Mesendoderm (in vitro differentiated cells): Measurements from ENCODE around the gene ADAMTS14.

Experiments used
- DNase-seq: peaks from one replicate; pipeline ENCODE4 v3.0.0; 2013
- H2AK5ac ChIP-seq: 2 replicates; pipeline ENCODE4 v1.6.1; 2013; ENCODE audit warnings: low read length, inconsistent platforms
- H2BK120ac ChIP-seq: 2 replicates; pipeline ENCODE4 v1.6.1; 2013; ENCODE audit warnings: low read depth, mild to moderate bottlenecking, low read length, moderate library complexity, mixed read lengths
- H2BK15ac ChIP-seq: replicated peaks from 2 replicates; pipeline ENCODE4 v1.6.1; 2013; ENCODE audit warnings: low read depth, mild to moderate bottlenecking, moderate library complexity
- H2BK5ac ChIP-seq: 2 replicates; pipeline ENCODE4 v1.6.1; 2013; ENCODE audit warnings: low read length, inconsistent platforms
- H3K18ac ChIP-seq: 2 replicates; pipeline ENCODE4 v1.6.1; 2013; ENCODE audit warnings: mild to moderate bottlenecking, low read length, mixed read lengths
- H3K23ac ChIP-seq: one replicate; pipeline ENCODE4 v1.6.1; 2013; ENCODE audit warnings: low read length
- H3K27ac ChIP-seq: 2 replicates; pipeline ENCODE4 v1.5.1; 2013; ENCODE audit warnings: low read depth, mild to moderate bottlenecking, inconsistent platforms, low read length, moderate library complexity
- H3K27me3 ChIP-seq: 2 replicates; pipeline ENCODE4 v1.6.1; 2013; ENCODE audit warnings: low read length, control low read depth, mild to moderate bottlenecking, inconsistent platforms; ENCODE audit not compliant: insufficient read depth, poor library complexity
- H3K36me3 ChIP-seq: 2 replicates; pipeline ENCODE4 v1.6.1; 2013; ENCODE audit warnings: low read length, inconsistent platforms; ENCODE audit not compliant: control insufficient read depth, insufficient read depth
- H3K4ac ChIP-seq: one replicate; pipeline ENCODE4 v1.6.1; 2013; ENCODE audit warnings: low read depth, mild to moderate bottlenecking, low read length, moderate library complexity
- H3K4me1 ChIP-seq: 2 replicates; pipeline ENCODE4 v1.6.1; 2013; ENCODE audit warnings: low read depth, low read length, inconsistent platforms; ENCODE audit not compliant: control insufficient read depth
- H3K4me2 ChIP-seq: 2 replicates; pipeline ENCODE4 v1.6.1; 2013; ENCODE audit warnings: low read length
- H3K4me3 ChIP-seq: 2 replicates; pipeline ENCODE4 v1.5.1; 2013; ENCODE audit warnings: mild to moderate bottlenecking, low read length
- H3K56ac ChIP-seq: one replicate; pipeline ENCODE4 v1.6.1; 2013; ENCODE audit warnings: low read length
- H3K79me1 ChIP-seq: 2 replicates; pipeline ENCODE4 v1.6.1; 2013; ENCODE audit warnings: low read length, inconsistent platforms
- H3K79me2 ChIP-seq: 2 replicates; pipeline ENCODE4 v1.6.1; 2013; ENCODE audit warnings: mild to moderate bottlenecking, low read length; ENCODE audit not compliant: control insufficient read depth, insufficient read depth
- H3K9ac ChIP-seq: 2 replicates; pipeline ENCODE4 v1.6.1; 2013; ENCODE audit warnings: low read length, inconsistent platforms
- H4K5ac ChIP-seq: one replicate; pipeline ENCODE4 v1.6.1; 2013; ENCODE audit warnings: low read length
- H4K8ac ChIP-seq: one replicate; pipeline ENCODE4 v1.6.1; 2013; ENCODE audit warnings: low read depth, mild to moderate bottlenecking, control low read depth, low read length, moderate library complexity
- WGBS: extraction: QIAGEN DNeasy Blood & Tissue Kit; methylation state at CpG from one replicate; pipeline ENCODE4 v1.1.7; 2013; ENCODE audit warnings: low lambda C conversion rate, missing lambda C conversion rate; ENCODE audit not compliant: insufficient coverage; ENCODE audit errors: extremely low coverage; 5-methylcytosine and 5-hydroxymethylcytosine counted together

The ADAMTS14 gene

DNA sequence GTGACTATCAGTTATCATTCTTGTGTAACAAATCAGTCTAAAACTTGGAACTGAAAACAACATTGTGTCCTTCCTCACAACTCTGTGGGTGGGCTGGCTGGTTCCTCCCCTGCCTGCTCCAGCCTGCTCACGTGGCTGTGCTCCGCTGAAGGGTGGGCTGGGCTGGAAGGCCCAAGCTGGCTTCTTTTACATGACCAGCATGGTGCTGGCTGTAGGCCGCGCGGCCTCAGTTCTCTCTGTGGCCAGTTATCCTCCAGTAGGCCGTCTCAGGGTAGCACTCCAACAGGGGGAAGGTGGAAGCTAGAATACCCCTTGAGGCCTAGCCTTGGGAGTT lies 11.3 kb downstream of the ADAMTS14 start:
- Histone ChIP-seq H3K4ac (no peak overlapping the region), H3K18ac (no peak overlapping the region), H2BK15ac (no peak overlapping the region), H4K8ac (no peak overlapping the region), H4K5ac (no peak overlapping the region), H3K4me1 (no peaks in the 10 kb centered on the region), H3K56ac (no peak overlapping the region), H2BK5ac (no peak overlapping the region), H3K9ac (no peak overlapping the region), H3K79me2 (no peaks in the 10 kb centered on the region), H3K36me3 (no peaks in the 10 kb centered on the region), H3K4me2 (no peak overlapping the region), H3K79me1 (no peaks in the 10 kb centered on the region), H2AK5ac (no peak overlapping the region), H3K23ac (no peak overlapping the region), H3K27ac (no peak overlapping the region), H3K4me3 (no peak overlapping the region), H3K27me3 (no peaks in the 10 kb centered on the region), H2BK120ac (no peak overlapping the region)
- WGBS: no CpG with 5 or more reads among the region's 6 CpGs
- DNase-seq: no peak

DNA sequence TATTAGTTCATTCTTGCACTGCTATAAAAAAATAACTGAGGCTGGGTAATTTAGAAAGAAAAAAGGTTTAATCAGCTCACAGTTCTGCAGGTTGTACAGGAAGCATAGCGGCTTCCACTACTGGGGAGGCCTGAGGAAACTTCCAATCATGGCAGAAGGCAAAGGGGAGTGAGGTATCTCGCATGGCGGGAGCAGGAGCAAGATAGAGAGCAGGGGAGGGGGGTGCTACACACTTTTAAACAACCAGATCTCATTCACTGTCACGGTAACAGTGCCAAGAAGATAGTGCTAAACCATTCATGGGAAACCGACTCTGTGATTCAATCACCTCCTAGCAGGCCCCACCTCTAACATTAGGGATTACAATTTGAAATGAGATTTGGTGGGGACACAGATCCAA lies 11.6 kb downstream of the ADAMTS14 start:
- no CpG with 5 or more reads among the region's 5 CpGs for WGBS

DNA sequence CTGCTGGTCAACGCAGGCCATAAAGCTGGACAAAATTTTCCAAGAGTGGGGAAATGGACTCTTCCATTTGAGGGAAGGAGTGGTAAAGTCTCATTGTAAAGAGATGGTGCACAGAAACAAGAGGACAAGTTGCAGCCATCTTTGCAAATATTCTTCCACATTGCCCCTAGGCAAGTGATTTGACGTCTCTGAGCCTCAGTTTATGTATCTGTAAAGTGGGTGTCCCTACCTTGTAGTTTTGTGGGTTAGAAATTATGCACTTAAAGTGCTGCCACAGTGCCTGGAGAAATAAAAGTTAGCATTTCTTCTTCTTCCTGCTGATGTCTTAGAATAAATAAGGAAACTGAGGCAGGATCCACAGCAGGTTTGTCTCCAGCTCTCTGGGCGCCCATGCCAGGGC lies 12.1 kb downstream of the ADAMTS14 start:
- Histone ChIP-seq H3K4ac (no peak overlapping the region), H2AK5ac (no peak overlapping the region), H3K27me3 (no peaks in the 10 kb centered on the region), H4K5ac (no peak overlapping the region), H3K9ac (no peak overlapping the region), H3K79me2 (no peaks in the 10 kb centered on the region), H3K23ac (no peak overlapping the region), H3K56ac (no peak overlapping the region), H2BK5ac (no peak overlapping the region), H2BK15ac (no peak overlapping the region), H3K18ac (no peak overlapping the region), H4K8ac (no peak overlapping the region), H3K27ac (no peak overlapping the region), H3K4me3 (no peak overlapping the region), H3K79me1 (no peaks in the 10 kb centered on the region), H3K4me1 (no peaks in the 10 kb centered on the region), H2BK120ac (no peak overlapping the region), H3K4me2 (no peak overlapping the region), H3K36me3 (no peaks in the 10 kb centered on the region)
- DNase-seq: no peak
- WGBS: no CpG with 5 or more reads among the region's 3 CpGs

More for the DNA sequence above, 11.6 kb downstream of the ADAMTS14 start:
- DNase-seq: no peak
- no peaks in the 10 kb centered on the region for H3K79me2 ChIP-seq
- H4K8ac ChIP-seq: no peak overlapping the region
- H3K27me3 ChIP-seq: no peaks in the 10 kb centered on the region
- H2AK5ac ChIP-seq: no peak overlapping the region
- H3K4me1 ChIP-seq: no peaks in the 10 kb centered on the region
- no peak overlapping the region for H3K4me3 ChIP-seq
- H3K18ac ChIP-seq: no peak overlapping the region
- H2BK120ac ChIP-seq: no peak overlapping the region
- H3K27ac ChIP-seq: no peak overlapping the region
- no peak overlapping the region for H2BK5ac ChIP-seq
- no peak overlapping the region for H4K5ac ChIP-seq
- H3K23ac ChIP-seq: no peak overlapping the region
- no peaks in the 10 kb centered on the region for H3K79me1 ChIP-seq
- no peak overlapping the region for H3K4ac ChIP-seq
- no peak overlapping the region for H3K56ac ChIP-seq
- H3K4me2 ChIP-seq: no peak overlapping the region
- no peak overlapping the region for H3K9ac ChIP-seq
- H2BK15ac ChIP-seq: no peak overlapping the region
- H3K36me3 ChIP-seq: no peaks in the 10 kb centered on the region

DNA sequence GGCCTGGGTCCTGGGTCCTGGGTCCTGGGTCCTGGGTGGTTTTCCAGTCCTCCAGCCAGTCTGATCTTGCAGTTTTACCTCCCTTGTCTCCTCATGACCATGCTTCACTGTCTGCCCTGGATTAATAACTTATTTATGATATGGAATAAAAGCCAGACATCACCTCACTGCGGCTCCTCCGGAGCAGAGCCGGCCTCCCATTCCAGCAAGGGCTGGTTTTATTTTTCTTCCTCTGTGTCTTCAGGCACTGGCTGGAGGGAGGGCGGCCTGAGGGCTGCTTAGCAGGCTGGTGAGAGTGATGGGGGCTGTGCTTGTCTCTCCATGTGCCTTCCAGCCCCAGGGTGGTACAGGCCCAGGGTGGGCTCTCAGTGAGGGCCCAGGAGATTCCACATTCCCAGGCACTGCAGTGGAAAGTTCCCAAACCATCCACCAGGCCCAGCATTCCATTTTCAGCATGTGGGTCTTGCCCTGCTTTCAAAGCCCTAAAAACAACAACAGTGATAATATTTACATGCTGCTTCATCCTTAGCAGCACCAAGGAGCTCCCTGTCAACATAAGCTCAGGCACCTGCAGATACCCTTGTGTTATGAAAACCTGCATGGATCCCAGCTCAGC lies 12.6 kb downstream of the ADAMTS14 start:
- Histone ChIP-seq H3K27ac (no peak overlapping the region), H3K56ac (no peak overlapping the region)
- WGBS: no CpG with 5 or more reads among the region's 4 CpGs

DNA sequence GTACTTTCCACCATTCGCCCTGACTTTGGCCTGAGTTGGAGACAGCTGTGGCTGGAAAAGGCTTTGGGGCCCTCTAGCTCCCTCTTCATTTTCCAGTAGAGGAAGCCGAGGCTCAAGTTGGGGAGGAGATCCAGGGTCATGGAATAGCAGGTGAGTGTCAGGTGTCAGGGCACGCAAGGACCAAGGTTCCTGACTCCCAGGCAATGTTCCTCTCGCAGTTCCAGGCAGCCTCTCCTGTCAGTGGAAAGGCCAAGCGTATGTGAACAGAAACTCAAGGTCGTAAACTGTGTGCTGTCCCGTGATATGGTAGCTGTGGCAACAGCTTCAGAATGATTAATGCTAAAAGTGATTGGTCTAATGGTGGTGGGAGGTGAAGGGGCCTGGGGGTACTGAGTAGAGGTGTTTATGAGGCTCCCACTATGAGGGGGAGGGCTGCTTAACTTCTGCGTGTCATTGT lies 13.2 kb downstream of the ADAMTS14 start:
- H3K4ac ChIP-seq: no peak overlapping the region
- no peak overlapping the region for H3K4me3 ChIP-seq
- H3K4me2 ChIP-seq: no peak overlapping the region
- H3K4me1 ChIP-seq: no peaks in the 10 kb centered on the region
- no peak overlapping the region for H2BK15ac ChIP-seq
- H4K5ac ChIP-seq: no peak overlapping the region
- H2BK120ac ChIP-seq: no peak overlapping the region
- no CpG with 5 or more reads among the region's 8 CpGs for WGBS
- H4K8ac ChIP-seq: no peak overlapping the region
- H3K36me3 ChIP-seq: no peaks in the 10 kb centered on the region
- peak; percentile 23 for DNase-seq
- no peak overlapping the region for H2BK5ac ChIP-seq
- no peak overlapping the region for H2AK5ac ChIP-seq
- H3K23ac ChIP-seq: no peak overlapping the region
- no peaks in the 10 kb centered on the region for H3K27me3 ChIP-seq
- H3K18ac ChIP-seq: no peak overlapping the region
- H3K27ac ChIP-seq: no peak overlapping the region
- no peak overlapping the region for H3K9ac ChIP-seq
- H3K56ac ChIP-seq: no peak overlapping the region
- H3K79me2 ChIP-seq: no peaks in the 10 kb centered on the region
- H3K79me1 ChIP-seq: no peaks in the 10 kb centered on the region

More for the DNA sequence above, 12.6 kb downstream of the ADAMTS14 start:
- no peak overlapping the region for H2BK120ac ChIP-seq
- H3K4me3 ChIP-seq: no peak overlapping the region
- no peak overlapping the region for H2BK5ac ChIP-seq
- H2AK5ac ChIP-seq: no peak overlapping the region
- no peak overlapping the region for H3K18ac ChIP-seq
- no peaks in the 10 kb centered on the region for H3K79me2 ChIP-seq
- H2BK15ac ChIP-seq: no peak overlapping the region
- no peak overlapping the region for H3K9ac ChIP-seq
- no peaks in the 10 kb centered on the region for H3K79me1 ChIP-seq
- no peak overlapping the region for H3K4ac ChIP-seq
- no peaks in the 10 kb centered on the region for H3K4me1 ChIP-seq
- no peak overlapping the region for H3K23ac ChIP-seq
- no peaks in the 10 kb centered on the region for H3K27me3 ChIP-seq
- H3K4me2 ChIP-seq: no peak overlapping the region
- peak; percentile 29 for DNase-seq
- no peak overlapping the region for H4K8ac ChIP-seq
- H4K5ac ChIP-seq: no peak overlapping the region
- H3K36me3 ChIP-seq: no peaks in the 10 kb centered on the region

DNA sequence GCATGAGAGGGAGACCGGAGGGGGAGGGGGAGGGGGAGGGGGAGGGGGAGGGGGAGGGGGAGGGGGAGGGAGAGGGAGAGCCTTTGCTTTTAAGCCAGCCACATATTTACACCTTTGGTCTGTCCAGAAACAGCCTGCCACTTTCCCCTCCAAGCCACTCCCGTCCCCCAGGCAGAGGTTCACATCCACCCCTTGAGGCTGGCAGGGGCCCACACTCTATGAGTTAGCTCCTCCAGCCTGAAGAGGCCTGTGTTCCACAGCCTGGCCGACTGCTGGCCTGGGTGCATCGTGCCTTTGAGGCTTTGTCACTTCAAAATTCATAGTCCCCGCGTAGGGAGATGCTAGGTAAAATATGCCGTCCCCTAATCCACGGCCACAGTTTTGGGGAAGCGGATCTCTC lies 16.5 kb downstream of the ADAMTS14 start:
- no CpG with 5 or more reads among the region's 9 CpGs for WGBS

More for the DNA sequence above, 16.5 kb downstream of the ADAMTS14 start:
- H2BK15ac ChIP-seq: no peak overlapping the region
- no peak overlapping the region for H3K56ac ChIP-seq
- no peak overlapping the region for H4K5ac ChIP-seq
- no peak overlapping the region for H3K4ac ChIP-seq
- no peaks in the 10 kb centered on the region for H3K79me2 ChIP-seq
- no peaks in the 10 kb centered on the region for H3K36me3 ChIP-seq
- no peak for DNase-seq
- no peaks in the 10 kb centered on the region for H3K4me1 ChIP-seq
- H2BK5ac ChIP-seq: no peak overlapping the region
- no peak overlapping the region for H3K9ac ChIP-seq
- H3K18ac ChIP-seq: no peak overlapping the region
- H2BK120ac ChIP-seq: no peak overlapping the region
- H3K4me3 ChIP-seq: no peak overlapping the region
- no peak overlapping the region for H4K8ac ChIP-seq
- H3K27me3 ChIP-seq: no peaks in the 10 kb centered on the region
- no peak overlapping the region for H2AK5ac ChIP-seq
- no peaks in the 10 kb centered on the region for H3K79me1 ChIP-seq
- no peak overlapping the region for H3K27ac ChIP-seq
- no peak overlapping the region for H3K4me2 ChIP-seq
- no peak overlapping the region for H3K23ac ChIP-seq
